HepG2 (cell line): ENCODE measurements around the gene USP40. TPM values are rescaled to one million over a fixed set of nuclear protein-coding genes. Genes with fewer than 3 reads are reported as not detected.

ENCODE experiments used
- CREB1 ChIP-seq, 2 experiments: fragments of 450-650 bp in 1 of 2; IDR thresholded peaks; 2 replicates each; pipeline ENCODE4 v1.6.1; 2016 to 2017; ENCODE audit warnings: control low read depth in 1 of 2, mild to moderate bottlenecking in 1 of 2, missing compliant biosample characterization in 1 of 2, missing genetic modification characterization in 1 of 2
- HNF4G ChIP-seq, 2 experiments: sonication (generic) in 1 of 2; formaldehyde crosslinking in 1 of 2; IDR thresholded peaks; 2 replicates each; pipeline versions ENCODE4 v1.4.0 to v1.6.1; 2011 to 2020; ENCODE audit warnings: borderline replicate concordance in 2 of 2, low read depth in 2 of 2, mild to moderate bottlenecking in 2 of 2, low read length in 1 of 2, missing genetic modification reagents in 1 of 2, moderate library complexity in 1 of 2
- KLF16 ChIP-seq, 2 experiments: sonication (generic) in 1 of 2; formaldehyde crosslinking in 1 of 2; IDR thresholded peaks; 2 replicates each; pipeline versions ENCODE4 v1.6.1 to v1.8.0; 2016 to 2023; ENCODE audit warnings: missing genetic modification reagents in 2 of 2, missing compliant biosample characterization in 1 of 2
- MYC ChIP-seq: sonication (generic); formaldehyde crosslinking; IDR thresholded peaks from 2 replicates; pipeline ENCODE4 v1.9.0; 2021; ENCODE audit warnings: missing genetic modification reagents, borderline replicate concordance
- PPARG ChIP-seq: conservative IDR thresholded peaks from 2 replicates; pipeline ENCODE4 v1.6.1; 2016; ENCODE audit warnings: missing biosample characterization, missing genetic modification reagents
- RFX5 ChIP-seq: IDR thresholded peaks from 2 replicates; pipeline ENCODE4 v1.6.1; 2011; ENCODE audit warnings: low read depth, low read length, improper control_type of control experiment
- THYN1 ChIP-seq: sonication (generic); formaldehyde crosslinking; IDR thresholded peaks from 2 replicates; pipeline ENCODE4 v1.8.1; 2023; ENCODE audit warnings: low read depth, mild to moderate bottlenecking, moderate library complexity, missing genetic modification reagents, borderline replicate concordance
- TOPORS ChIP-seq: sonication (generic); formaldehyde crosslinking; IDR thresholded peaks from 2 replicates; pipeline ENCODE4 v1.8.0; 2023; ENCODE audit warnings: mild to moderate bottlenecking, missing genetic modification reagents
- ZBTB7A ChIP-seq: sonication (generic); formaldehyde crosslinking; IDR thresholded peaks from 2 replicates; pipeline ENCODE4 v1.8.0; 2022; ENCODE audit warnings: mild to moderate bottlenecking, missing genetic modification reagents
- ZFYVE20 ChIP-seq: sonication (generic); formaldehyde crosslinking; IDR thresholded peaks from 2 replicates; pipeline ENCODE4 v1.8.0; 2023; ENCODE audit warnings: low read depth, mild to moderate bottlenecking, moderate library complexity, missing genetic modification reagents, borderline replicate concordance
- ZNF136 ChIP-seq: sonication (generic); formaldehyde crosslinking; IDR thresholded peaks from 2 replicates; pipeline ENCODE4 v1.8.1; 2022; ENCODE audit warnings: low read depth, mild to moderate bottlenecking, moderate library complexity, missing genetic modification reagents
- ZNF234 ChIP-seq: sonication (generic); formaldehyde crosslinking; conservative IDR thresholded peaks from 2 replicates; pipeline ENCODE4 v1.5.1; 2020; ENCODE audit warnings: mild to moderate bottlenecking, missing genetic modification reagents
- ZNF235 ChIP-seq: sonication (generic); formaldehyde crosslinking; IDR thresholded peaks from 2 replicates; pipeline ENCODE4 v1.8.1; 2023; ENCODE audit warnings: mild to moderate bottlenecking, missing genetic modification reagents, borderline replicate concordance
- ZNF34 ChIP-seq: sonication (generic); formaldehyde crosslinking; IDR thresholded peaks from 2 replicates; pipeline ENCODE4 v1.4.0; 2020; ENCODE audit warnings: mild to moderate bottlenecking, missing genetic modification reagents, borderline replicate concordance
- ZNF343 ChIP-seq: sonication (generic); formaldehyde crosslinking; IDR thresholded peaks from 2 replicates; pipeline ENCODE4 v1.4.0; 2020; ENCODE audit warnings: mild to moderate bottlenecking, missing genetic modification reagents
- ZNF383 ChIP-seq: sonication (generic); formaldehyde crosslinking; IDR thresholded peaks from 2 replicates; pipeline ENCODE4 v1.4.0; 2020; ENCODE audit warnings: missing genetic modification reagents, mild to moderate bottlenecking, borderline replicate concordance
- ZNF614 ChIP-seq: IDR thresholded peaks from 2 replicates; pipeline ENCODE4 v1.6.1; 2018; ENCODE audit warnings: missing biosample characterization, missing genetic modification reagents, inconsistent platforms, borderline replicate concordance
- ZSCAN25 ChIP-seq: sonication (generic); formaldehyde crosslinking; IDR thresholded peaks from 2 replicates; pipeline ENCODE4 v1.8.0; 2022; ENCODE audit warnings: mild to moderate bottlenecking, missing genetic modification reagents
- polyA plus RNA-seq, 8 experiments: library from polyadenylated mRNA; depleted of rRNA in 3 of 8; stranded (reverse) in 7 of 8; unstranded in 1 of 8; fragments of >200 nt; fragmentation: Illumina TruSeq in 4 of 8; extraction: Trizol in 4 of 8; gene quantifications; 2 replicates each; pipeline versions ENCODE4 v1.2.1 to v1.2.3, GENCODE V29; 2011 to 2016; ENCODE audit warnings: low read depth in 4 of 8, missing spikeins in 1 of 8, mixed read lengths in 1 of 8; ENCODE audit not compliant: insufficient read depth in 1 of 8
- total RNA-seq, 5 experiments: library from RNA; depleted of rRNA; stranded (reverse); fragments of >200 nt; fragmentation: Illumina TruSeq; extraction: Trizol; gene quantifications; 2 replicates each; pipeline ENCODE4 v1.2.3, GENCODE V29; 2016; ENCODE audit warnings: low read depth in 1 of 5
- TF ChIP-seq, protein P1 (sequence below): sonication (generic); formaldehyde crosslinking; IDR thresholded peaks from 2 replicates; pipeline ENCODE4 v1.8.0; 2022; ENCODE audit warnings: mild to moderate bottlenecking, missing genetic modification reagents
- TF ChIP-seq, protein P2 (sequence below): sonication (generic); formaldehyde crosslinking; conservative IDR thresholded peaks from 2 replicates; pipeline ENCODE4 v1.8.0; 2022; ENCODE audit warnings: mild to moderate bottlenecking, moderate library complexity, missing genetic modification reagents
- TF ChIP-seq, protein P3 (sequence below): sonication (generic); formaldehyde crosslinking; IDR thresholded peaks from 2 replicates; pipeline ENCODE4 v1.4.0; 2020; ENCODE audit warnings: missing genetic modification reagents

The USP40 gene
- total and polyA plus RNA-seq, 2 of the 13 experiments (the other 11 are each of a cell fraction or from before 2014, with no cell fraction given): 41.0 to 46.3 TPM

GRCh38 chr2:233566141-233566956, at the start of gene USP40 (continued):
- TF ChIP-seq ZSCAN25 (CRISPR knock-in tag): peak; percentile 87
- TF ChIP-seq ZNF136 (CRISPR knock-in tag): peak; percentile 95
- TF ChIP-seq HNF4G (IDR thresholded peaks at IDR 0.05; ENCODE audit: borderline replicate concordance, low read depth, low read length): peak; percentile 34; the same call in 1 of the 2 replicates
- TF ChIP-seq HNF4G (CRISPR knock-in tag; IDR thresholded peaks at IDR 0.05; ENCODE audit: borderline replicate concordance, low read depth): peak; percentile 66; the same call in 1 of the 2 replicates
- peak; percentile 43; the same call in 1 of the 2 replicates for TF ChIP-seq ZBTB7A
- TF ChIP-seq ZNF235 (CRISPR knock-in tag): peak; percentile 77; the same call in 1 of the 2 replicates
- TF ChIP-seq, protein P1, sequence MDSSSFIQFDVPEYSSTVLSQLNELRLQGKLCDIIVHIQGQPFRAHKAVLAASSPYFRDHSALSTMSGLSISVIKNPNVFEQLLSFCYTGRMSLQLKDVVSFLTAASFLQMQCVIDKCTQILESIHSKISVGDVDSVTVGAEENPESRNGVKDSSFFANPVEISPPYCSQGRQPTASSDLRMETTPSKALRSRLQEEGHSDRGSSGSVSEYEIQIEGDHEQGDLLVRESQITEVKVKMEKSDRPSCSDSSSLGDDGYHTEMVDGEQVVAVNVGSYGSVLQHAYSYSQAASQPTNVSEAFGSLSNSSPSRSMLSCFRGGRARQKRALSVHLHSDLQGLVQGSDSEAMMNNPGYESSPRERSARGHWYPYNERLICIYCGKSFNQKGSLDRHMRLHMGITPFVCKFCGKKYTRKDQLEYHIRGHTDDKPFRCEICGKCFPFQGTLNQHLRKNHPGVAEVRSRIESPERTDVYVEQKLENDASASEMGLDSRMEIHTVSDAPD (CRISPR knock-in tag): no peak
- TF ChIP-seq ZNF34 (CRISPR knock-in tag): 0 out of 2 replicates have a peak, but pooled peaks have one; percentile 54
- peak; percentile 70; the same call in 1 of the 2 replicates for TF ChIP-seq ZNF614 (CRISPR knock-in tag)
- TF ChIP-seq PPARG (CRISPR knock-in tag): no peak; the same call in 1 of the 2 replicates
- no peak for TF ChIP-seq CREB1 (IDR thresholded peaks at IDR 0.05)
- TF ChIP-seq CREB1 (CRISPR knock-in tag; IDR thresholded peaks at IDR 0.05): peak; percentile 71
- TF ChIP-seq, protein P2, sequence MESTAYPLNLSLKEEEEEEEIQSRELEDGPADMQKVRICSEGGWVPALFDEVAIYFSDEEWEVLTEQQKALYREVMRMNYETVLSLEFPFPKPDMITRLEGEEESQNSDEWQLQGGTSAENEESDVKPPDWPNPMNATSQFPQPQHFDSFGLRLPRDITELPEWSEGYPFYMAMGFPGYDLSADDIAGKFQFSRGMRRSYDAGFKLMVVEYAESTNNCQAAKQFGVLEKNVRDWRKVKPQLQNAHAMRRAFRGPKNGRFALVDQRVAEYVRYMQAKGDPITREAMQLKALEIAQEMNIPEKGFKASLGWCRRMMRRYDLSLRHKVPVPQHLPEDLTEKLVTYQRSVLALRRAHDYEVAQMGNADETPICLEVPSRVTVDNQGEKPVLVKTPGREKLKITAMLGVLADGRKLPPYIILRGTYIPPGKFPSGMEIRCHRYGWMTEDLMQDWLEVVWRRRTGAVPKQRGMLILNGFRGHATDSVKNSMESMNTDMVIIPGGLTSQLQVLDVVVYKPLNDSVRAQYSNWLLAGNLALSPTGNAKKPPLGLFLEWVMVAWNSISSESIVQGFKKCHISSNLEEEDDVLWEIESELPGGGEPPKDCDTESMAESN (CRISPR knock-in tag): peak; percentile 96
- TF ChIP-seq ZNF383 (CRISPR knock-in tag): no peak
- TF ChIP-seq ZNF234 (CRISPR knock-in tag): peak; percentile 86; the same call in 1 of the 2 replicates
- TF ChIP-seq KLF16 (CRISPR knock-in tag; IDR thresholded peaks at IDR 0.05): peak in 1 of 2 experiments; percentile 89; a peak in 2 of 4 replicates
- no peak for TF ChIP-seq THYN1
- TF ChIP-seq TOPORS (CRISPR knock-in tag): 0 out of 2 replicates have a peak, but pooled peaks have one; percentile 47
- peak; percentile 84; the same call in 1 of the 2 replicates for TF ChIP-seq ZNF343 (CRISPR knock-in tag)
- peak; percentile 80 for TF ChIP-seq MYC (CRISPR knock-in tag)
- no peak for TF ChIP-seq RFX5
- TF ChIP-seq, protein P3, sequence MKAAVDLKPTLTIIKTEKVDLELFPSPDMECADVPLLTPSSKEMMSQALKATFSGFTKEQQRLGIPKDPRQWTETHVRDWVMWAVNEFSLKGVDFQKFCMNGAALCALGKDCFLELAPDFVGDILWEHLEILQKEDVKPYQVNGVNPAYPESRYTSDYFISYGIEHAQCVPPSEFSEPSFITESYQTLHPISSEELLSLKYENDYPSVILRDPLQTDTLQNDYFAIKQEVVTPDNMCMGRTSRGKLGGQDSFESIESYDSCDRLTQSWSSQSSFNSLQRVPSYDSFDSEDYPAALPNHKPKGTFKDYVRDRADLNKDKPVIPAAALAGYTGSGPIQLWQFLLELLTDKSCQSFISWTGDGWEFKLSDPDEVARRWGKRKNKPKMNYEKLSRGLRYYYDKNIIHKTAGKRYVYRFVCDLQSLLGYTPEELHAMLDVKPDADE (CRISPR knock-in tag): no peak
- TF ChIP-seq ZFYVE20 (CRISPR knock-in tag): no peak
